AG09319 (cell line): ENCODE measurements around the gene PPP1R14C.
"Not testable (repeated sequence)": the region's sequence is repeated elsewhere in the genome, so short reads cannot be mapped to it uniquely, and the experiment has no call there.

Experiments used
- DNase-seq: peaks from one replicate; pipeline ENCODE4 v3.0.0-alpha.2; 2010; ENCODE audit warnings: low read depth; ENCODE audit errors: extremely low read depth
- TF ChIP-seq, protein P1 (sequence below): IDR thresholded peaks from 2 replicates; pipeline ENCODE4 v1.5.1; 2011; ENCODE audit warnings: low read depth, mild to moderate bottlenecking, inconsistent platforms, low read length, moderate library complexity

The PPP1R14C gene

DNA sequence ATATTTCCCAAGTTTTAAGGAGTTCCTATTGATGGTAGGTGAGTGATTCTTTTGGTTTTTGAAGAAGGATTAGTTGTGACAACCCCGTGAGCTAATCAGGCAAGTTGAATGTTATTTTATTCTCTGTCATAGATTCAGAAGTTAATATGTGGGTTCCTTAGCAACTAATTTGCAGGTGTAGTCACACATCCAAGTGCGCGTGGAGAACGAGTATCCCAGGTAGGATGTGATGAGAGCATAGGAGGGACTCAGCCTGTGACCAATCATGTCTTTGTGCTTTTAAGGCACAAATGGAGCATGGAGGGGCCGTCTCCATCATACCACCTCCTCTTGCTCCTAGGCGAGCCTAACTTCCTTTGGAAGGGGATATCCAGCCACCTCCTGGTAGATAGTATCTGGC, 41.1 kb downstream of the PPP1R14C start:
- no peak for DNase-seq
- TF ChIP-seq, protein P1, sequence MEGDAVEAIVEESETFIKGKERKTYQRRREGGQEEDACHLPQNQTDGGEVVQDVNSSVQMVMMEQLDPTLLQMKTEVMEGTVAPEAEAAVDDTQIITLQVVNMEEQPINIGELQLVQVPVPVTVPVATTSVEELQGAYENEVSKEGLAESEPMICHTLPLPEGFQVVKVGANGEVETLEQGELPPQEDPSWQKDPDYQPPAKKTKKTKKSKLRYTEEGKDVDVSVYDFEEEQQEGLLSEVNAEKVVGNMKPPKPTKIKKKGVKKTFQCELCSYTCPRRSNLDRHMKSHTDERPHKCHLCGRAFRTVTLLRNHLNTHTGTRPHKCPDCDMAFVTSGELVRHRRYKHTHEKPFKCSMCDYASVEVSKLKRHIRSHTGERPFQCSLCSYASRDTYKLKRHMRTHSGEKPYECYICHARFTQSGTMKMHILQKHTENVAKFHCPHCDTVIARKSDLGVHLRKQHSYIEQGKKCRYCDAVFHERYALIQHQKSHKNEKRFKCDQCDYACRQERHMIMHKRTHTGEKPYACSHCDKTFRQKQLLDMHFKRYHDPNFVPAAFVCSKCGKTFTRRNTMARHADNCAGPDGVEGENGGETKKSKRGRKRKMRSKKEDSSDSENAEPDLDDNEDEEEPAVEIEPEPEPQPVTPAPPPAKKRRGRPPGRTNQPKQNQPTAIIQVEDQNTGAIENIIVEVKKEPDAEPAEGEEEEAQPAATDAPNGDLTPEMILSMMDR, result no peak

DNA sequence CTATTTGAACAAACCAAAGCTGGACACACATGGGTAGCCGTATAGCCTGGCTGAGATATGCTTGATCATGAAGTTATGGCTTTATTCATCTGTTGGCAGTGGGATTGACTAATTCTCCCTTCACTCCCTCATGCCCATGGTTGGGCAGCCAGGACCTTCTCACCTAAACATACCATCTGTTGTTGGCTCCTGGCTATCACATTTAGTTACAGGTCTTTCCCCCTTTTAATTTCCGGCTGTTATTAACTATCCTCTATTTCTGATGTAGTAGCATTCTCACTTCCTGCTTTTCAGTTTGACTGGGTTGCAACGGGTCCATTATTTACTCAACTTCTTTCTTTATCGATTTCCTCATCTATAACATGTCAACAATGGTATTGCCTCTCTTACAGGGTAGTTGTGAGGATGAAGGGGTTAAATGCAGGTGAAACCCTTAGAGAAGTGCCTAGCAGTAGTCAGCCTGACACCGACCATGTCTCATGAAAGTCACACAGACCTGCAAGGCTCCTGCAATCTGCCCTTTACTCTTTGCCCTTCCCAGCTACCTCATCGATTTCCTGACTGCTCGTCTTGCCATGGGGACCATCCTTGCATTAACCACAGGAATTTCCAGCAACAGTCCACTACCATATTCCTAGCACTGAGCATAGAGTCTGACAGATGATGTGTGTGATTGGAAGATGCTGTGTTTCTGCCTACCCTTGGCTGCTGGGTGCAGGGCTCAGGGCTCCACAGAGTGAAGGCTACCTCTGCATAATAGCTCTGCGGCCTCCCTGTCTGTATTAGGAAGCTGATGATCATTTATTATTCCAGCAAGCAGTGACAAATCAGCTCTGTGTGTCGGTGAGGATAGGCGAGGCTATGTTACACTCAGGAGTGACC, 42.2 kb downstream of the PPP1R14C start:
- TF ChIP-seq, protein P1, result no peak
- DNase-seq, result no peak

DNA sequence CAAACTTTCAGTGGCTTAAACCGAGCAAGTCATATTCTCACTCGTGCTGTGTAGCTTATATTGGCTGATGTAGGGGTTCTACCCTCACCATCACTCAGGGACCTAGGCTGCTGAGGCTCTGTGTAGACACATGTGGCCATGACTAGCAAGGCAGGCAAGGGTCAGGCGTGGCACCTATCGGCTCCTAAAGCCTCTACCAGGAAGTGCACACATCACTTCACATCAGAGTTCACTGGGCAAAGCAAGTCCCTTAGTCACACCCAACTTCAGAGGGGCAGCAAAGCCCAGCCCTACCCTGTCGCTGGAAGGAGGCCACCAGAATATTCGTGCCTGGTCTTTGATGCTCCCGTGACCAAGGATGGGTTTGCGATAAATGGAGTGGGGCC, 42.9 kb downstream of the PPP1R14C start:
- TF ChIP-seq, protein P1, result no peak
- no peak for DNase-seq

DNA sequence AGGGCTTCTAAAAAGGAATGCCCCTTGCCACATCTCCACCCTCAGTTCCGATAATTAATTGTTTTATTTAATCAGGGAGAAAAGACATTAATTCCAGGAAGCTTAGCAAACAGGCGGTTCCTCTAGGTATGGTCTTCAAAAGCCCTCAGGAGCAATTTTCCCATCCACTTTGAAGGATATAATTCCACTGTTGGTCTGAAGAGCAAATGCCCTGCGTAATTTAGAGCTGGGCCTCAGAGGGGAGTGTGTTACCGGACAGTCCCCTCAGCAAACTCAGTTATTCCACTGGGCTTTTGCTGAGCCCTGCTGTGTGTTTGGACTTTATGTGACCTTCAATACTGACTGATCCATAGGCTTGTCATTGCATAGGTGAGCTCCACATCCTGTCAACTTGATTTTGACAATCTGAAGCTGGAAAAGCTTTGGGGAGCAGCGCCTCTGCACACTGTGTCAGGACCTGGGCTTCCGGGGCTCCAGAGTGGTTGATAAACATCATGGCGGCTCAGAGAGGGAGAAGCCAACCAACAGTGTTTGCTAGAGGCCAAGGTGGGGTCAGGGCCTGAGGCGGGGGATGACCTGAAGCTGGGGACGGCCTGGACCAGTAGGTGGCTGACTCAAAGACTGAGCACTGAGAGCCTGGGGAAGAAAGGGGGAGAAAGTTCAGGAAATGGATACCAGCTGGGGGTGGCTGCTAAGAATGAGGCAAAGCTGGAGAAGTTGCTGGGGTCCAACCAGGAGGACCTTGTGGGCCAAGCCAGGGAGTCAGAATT, 43.5 kb downstream of the PPP1R14C start:
- no peak for DNase-seq
- TF ChIP-seq, protein P1, result no peak

DNA sequence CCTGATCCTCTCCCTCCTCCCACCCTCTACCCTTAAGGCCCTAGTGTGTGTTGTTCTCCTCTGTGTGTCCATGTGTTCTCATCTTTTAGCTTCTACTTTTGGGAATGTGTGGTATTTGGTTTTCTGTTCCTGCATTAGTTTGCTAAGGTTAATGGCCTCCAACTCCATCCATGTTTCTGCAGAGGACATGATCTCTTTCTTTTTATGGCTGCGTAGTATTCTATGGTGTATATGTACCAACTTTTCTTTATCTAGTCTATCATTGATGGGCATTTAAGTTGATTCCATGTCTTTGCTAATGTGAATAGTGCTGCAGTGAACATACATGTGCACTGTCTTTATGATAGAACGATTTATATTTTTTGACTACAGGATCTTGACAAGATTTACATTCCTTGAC, 44.6 kb downstream of the PPP1R14C start:
- DNase-seq, result not testable (repeated sequence)

DNA sequence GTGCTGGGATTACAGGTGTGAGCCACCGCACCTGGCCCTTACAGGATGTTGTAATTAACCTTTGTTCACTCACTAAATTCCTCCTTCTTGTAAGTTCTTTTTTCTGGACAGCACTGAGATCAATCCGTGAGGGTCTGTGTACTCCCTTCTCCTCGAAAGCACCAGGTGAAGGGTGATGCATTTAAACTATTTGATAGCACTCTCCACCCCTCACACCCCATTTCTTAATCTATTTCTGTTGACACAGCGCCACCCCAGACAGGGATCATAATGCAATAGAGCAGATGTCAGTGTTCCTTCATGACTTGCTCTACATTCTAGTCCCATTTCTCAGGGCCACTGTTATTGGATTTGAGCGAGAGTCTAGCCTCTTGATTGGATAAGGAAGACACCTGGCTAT, 46.3 kb downstream of the PPP1R14C start:
- no peak for DNase-seq
- TF ChIP-seq, protein P1, result no peak

DNA sequence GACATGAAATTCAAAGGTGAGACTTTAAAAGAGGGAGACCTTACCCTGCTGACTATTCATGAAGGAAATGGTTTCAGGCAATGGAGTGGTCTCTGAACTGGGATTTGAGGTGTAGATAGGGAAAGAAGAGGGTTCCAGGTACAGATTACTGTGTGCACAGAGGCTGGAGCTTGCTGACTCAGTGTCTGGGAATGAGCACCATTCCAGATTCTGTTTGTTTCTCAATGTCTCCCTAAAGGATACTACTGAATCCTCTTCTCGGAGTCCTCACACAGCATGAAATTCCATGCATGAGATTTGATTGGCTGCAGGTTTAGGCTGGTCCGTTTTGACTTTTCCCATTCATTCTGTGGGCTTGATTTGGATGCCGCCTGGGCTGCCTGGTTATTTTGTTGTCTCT, 49.0 kb downstream of the PPP1R14C start:
- TF ChIP-seq, protein P1, result no peak
- DNase-seq, result no peak
